C4-2B (cell line): ENCODE measurements around the gene M1AP.

Experiments used
- ZFX ChIP-seq: fragments of 450-650 bp; IDR thresholded peaks from 2 replicates; pipeline ENCODE4 v1.6.1; 2017
- TF ChIP-seq, protein P1 (sequence below): fragments of 450-650 bp; conservative IDR thresholded peaks from 2 replicates; pipeline ENCODE4 v1.5.1; 2017; ENCODE audit warnings: mild to moderate bottlenecking

DNA sequence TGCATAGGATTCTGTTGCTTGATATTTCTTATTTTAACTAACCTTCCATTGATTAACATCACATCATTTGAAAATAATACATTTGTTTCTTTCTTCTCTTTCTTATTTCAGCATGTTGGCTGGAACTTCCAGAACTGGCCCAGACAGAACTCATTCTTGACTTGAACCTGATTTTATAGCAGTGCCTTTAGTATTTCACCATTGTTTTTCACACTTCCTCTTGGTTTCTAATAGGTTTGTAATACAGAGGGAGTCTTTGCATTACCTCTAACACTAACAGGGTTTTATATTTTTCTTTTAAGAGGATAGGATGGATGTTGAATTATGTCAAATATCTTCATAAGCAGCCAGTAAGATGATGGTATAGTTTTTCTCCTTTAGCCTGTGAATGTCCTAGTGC is 45.1 kb upstream of the M1AP start:
- TF ChIP-seq, protein P1, sequence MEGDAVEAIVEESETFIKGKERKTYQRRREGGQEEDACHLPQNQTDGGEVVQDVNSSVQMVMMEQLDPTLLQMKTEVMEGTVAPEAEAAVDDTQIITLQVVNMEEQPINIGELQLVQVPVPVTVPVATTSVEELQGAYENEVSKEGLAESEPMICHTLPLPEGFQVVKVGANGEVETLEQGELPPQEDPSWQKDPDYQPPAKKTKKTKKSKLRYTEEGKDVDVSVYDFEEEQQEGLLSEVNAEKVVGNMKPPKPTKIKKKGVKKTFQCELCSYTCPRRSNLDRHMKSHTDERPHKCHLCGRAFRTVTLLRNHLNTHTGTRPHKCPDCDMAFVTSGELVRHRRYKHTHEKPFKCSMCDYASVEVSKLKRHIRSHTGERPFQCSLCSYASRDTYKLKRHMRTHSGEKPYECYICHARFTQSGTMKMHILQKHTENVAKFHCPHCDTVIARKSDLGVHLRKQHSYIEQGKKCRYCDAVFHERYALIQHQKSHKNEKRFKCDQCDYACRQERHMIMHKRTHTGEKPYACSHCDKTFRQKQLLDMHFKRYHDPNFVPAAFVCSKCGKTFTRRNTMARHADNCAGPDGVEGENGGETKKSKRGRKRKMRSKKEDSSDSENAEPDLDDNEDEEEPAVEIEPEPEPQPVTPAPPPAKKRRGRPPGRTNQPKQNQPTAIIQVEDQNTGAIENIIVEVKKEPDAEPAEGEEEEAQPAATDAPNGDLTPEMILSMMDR = no peak
- TF ChIP-seq ZFX = no peak
